GM12874 (cell line): ENCODE results near the gene WDR70.

ENCODE experiments used
- TF ChIP-seq, protein P1 (sequence below): IDR thresholded peaks from 2 replicates; pipeline ENCODE4 v1.5.1; 2011; ENCODE audit warnings: low read depth, mild to moderate bottlenecking, control low read depth, low read length, moderate library complexity; ENCODE audit not compliant: insufficient read depth

The WDR70 gene

DNA sequence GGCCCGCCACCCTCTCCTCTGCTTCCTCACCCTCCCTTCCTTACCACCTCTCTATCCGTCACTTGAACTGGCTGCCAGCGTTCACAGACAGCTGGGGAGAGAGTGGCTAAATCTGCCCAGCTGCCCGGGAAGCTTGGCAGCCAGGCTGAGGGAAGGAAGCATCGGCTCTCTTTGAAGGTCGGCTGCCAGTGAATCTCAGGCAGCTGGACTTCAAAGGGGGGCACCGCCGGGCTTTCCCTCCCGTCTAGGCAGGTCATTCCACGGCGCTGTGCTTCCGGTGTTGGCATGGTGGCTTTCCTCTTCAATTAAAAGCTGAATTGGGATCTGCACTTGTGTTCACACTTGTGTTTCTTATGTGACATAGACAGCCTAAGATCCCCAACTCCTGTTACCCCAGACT, 286.8 kb downstream of the WDR70 start:
- TF ChIP-seq, protein P1, sequence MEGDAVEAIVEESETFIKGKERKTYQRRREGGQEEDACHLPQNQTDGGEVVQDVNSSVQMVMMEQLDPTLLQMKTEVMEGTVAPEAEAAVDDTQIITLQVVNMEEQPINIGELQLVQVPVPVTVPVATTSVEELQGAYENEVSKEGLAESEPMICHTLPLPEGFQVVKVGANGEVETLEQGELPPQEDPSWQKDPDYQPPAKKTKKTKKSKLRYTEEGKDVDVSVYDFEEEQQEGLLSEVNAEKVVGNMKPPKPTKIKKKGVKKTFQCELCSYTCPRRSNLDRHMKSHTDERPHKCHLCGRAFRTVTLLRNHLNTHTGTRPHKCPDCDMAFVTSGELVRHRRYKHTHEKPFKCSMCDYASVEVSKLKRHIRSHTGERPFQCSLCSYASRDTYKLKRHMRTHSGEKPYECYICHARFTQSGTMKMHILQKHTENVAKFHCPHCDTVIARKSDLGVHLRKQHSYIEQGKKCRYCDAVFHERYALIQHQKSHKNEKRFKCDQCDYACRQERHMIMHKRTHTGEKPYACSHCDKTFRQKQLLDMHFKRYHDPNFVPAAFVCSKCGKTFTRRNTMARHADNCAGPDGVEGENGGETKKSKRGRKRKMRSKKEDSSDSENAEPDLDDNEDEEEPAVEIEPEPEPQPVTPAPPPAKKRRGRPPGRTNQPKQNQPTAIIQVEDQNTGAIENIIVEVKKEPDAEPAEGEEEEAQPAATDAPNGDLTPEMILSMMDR: no peak

DNA sequence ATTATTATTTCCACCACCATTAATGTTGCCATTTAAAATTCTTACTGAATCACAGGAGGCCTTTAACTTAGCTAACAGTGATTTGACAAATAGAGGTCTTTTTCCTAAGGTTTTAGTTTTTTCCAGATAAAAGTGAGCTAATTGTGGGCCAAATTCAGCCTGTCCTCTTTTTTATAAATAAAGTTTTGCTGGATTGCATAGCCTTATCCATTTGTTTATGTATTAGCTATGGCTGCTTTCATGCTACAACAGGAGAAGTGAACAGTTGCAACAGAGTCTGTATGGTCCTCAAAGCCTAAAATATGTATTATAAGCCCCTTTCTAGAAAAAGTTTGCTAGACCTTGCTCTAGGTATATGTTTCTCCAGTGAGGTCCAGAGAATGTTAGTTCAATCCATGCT, 288.3 kb downstream of the WDR70 start:
- TF ChIP-seq, protein P1: no peak

DNA sequence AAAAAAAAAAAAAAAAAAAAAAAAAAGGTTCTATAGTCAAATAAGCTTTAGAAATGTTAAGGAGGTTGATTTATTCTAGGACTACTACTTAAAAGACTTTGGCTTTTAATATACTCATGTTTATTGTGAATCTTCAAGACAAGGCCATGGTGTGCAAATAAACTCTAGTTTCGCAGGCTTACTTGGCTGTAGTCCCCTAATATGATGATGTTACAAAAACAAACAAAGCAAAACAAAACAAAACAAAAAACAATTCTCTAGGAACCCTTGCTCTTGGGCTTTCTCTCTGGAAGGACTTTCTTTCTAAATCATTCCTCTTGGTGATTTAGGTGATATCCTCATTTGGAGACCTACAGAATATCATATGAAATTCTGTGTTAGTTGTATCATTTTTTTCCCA, 288.7 kb downstream of the WDR70 start:
- TF ChIP-seq, protein P1: no peak

DNA sequence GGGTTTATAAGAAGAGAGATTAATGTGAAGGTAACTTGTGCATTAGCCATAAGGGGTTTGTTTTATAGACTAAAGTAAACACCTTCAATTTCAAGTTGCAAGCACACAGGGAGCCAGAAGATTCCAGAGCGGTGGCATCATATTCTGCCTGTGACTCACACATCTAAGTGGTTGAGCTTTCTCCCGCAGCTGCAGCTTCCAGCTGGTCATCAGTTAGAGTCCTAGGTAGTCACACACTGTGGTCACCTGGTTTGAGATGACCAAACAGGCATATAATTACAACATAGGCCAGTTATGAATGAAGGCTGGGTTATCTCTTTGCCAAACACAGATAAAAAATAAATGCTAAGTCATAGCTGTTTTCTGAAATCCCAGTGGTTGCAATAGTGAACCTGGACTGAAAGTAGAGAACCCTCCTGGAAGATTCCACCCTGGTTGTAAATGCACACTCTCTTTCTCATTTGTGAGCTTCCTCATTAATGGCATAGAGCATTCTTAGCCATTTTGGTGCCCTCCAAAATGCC, 289.5 kb downstream of the WDR70 start:
- TF ChIP-seq, protein P1: no peak

DNA sequence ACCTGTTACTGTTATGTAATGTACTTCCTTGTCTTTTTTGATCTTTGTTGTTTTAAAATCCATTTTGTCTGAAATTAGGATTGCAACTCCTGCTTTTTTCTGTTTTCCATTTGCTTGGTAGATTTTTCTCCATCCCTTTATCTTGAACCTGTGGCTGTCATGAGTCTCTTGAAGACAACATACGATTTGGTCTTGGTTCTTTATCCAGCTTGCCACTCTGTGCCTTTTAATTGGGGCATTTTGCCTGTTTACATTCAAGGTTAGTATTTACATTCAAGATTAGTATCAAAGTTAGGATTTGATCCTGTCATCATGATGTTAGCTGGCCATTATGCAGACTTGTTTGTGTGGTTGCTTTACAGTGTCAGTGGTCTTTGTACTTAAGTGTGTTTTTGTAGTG, 304.0 kb downstream of the WDR70 start:
- TF ChIP-seq, protein P1: no peak

DNA sequence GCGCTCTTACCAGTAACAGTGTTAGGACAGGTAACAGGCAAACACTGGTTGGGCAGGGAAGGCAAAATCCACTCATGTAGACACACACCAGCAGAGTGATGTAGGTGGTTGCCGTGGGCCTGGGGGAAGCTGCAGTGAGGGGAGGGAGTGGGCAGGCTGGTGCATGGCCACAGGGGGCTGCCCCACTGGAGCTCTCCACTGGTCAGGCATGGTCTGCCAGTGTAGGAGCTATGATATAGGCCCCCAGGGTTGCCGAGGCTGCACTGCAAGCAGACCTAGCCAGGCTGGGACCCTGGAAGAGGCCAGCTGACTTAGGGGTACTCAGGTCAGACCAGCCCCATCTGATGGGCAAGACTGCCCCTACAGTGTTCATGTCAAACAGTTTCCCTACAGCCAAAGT, 306.1 kb downstream of the WDR70 start:
- TF ChIP-seq, protein P1: no peak

DNA sequence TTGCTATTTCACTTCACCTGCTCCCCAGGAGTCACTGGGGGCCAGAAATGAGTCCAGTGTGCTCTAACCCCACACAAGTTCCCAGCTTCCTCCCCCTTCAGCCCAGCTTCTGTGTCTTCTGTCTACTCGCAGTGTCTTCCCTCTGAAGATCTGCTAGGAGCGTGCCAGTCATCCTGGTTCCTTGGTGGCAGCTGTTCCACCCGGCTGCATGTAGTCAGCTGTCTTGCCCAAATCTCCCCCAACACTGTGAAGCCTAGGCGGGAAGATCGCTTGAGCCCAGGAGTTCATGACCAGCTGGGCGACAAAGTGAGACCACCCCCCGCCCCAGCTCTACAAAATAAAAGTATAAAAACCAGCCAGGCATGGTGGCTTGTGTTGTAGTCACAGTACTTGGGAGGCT, 306.7 kb downstream of the WDR70 start:
- TF ChIP-seq, protein P1: no peak
